ENCODE results near the gene PTGDR2.

PTGDR2 gene

DNA sequence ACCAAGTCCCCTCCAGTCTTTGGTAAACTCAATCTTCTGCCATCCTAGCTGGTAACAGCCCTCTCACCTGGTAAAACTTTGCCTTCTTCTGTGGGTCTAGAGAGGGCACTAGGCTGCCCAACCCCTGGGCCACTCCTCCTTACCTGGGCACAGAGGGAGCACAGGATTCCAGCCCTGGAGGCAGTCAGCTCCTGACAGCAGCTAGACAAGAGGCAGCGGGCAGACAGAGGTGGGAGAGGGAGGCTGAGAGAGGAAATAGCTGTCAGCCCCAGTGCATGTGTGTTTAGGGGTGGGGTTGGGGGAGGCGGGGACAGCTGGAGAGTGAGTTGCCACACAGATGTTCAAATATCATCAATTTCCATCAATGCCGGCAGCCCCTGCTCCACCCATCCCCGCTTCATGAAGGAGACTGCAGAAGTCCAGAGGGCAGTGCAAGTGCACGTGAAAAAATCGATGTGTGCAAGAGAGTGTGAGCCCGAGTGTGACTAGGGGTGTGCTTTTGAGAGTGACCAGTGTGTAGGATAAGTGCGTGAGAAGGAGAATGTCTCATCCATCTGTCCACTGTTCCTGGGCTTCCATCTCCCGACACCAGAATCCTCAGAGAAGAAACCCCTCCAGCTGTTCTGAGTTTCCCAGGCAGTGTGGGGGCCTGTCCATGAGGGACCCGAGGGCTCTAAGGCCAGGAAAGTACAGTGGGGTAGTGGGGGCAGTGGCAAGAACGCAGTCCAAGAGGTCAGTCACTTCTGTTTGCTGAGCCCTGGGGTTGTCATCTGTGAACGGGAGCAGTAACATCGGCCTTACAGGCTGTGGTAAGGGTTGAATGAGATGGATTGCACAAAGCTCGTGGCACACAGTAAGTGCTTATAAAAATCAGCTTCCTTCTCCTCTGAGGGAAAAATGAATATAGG lies at the start of gene PTGDR2:
PTGDR2 (minus strand) TSS at position 225 of the 908 bp plus-strand sequence. CDS start 2,228 bp downstream, outside the sequence.
- no peak for DNase-seq

DNA sequence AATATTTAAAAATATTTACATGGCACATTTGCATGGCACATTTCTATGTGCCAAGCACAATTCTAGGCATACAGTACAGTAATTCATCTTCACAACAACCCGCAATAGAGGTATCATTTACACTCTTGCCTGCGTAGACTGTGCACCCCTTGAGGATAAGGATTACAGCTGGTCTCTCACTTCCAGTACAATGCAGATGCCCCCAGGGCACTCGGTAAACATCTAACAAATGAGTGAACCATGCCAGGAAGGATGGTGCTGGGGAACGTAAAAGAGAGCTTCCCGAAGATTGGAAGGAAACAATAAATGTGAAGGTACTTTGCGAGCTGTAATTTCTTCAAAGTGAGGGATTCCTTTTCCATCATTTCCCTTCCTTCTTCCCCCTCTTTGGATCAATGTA lies 49.3 kb upstream of the PTGDR2 start:
- DNase-seq: peak; percentile 10

GRCh38 chr11:60902625-60903024 lies 46.9 kb upstream of the PTGDR2 start:
- no peak for DNase-seq

- DNase-seq: no peak
Measured at GRCh38 chr11:60900673-60901404, 45.1 kb upstream of the PTGDR2 start.

- DNase-seq: no peak
Measured at GRCh38 chr11:60899977-60900376, 44.2 kb upstream of the PTGDR2 start.

DNA sequence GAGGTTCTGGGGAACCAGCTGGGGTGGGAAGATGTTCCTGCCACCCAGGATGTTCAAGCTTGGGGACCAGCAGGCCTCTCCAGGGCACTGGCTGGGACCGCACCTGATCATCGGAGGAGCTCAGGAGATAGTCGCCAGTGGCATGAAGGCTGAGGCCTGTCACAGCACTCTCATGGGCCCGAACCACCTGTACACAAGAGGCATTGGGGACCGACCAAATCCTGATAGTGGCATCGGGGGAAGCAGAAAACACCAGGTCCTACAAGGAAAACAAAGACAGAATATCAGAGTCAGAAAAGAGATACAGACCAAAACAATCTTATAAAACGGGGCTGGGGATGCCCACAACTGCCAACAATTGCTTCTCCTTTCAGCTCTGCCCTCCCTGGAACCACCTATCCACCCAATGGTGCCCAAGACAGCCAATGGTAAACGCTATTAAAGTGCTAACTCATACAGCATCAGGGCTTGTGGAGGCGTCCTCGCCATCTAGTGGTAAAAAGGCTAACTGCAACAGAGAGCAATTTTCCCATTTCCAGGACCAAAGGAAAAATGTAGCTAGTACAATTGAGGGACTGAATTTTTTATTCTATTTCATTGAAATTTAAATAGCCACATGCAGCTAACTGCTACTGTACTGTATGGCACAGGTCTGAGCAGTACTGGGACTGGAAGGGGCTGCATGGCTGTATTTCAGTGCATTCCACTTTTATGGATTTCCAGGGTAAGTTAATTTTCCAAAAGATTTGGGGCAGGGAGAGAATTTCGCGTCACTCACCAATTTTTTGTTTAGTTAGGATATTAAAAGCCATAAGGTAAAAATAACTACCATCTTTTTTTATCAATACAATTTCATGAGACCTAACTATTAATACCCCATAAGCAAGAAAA lies 43.5 kb upstream of the PTGDR2 start:
- no peak for DNase-seq

DNA sequence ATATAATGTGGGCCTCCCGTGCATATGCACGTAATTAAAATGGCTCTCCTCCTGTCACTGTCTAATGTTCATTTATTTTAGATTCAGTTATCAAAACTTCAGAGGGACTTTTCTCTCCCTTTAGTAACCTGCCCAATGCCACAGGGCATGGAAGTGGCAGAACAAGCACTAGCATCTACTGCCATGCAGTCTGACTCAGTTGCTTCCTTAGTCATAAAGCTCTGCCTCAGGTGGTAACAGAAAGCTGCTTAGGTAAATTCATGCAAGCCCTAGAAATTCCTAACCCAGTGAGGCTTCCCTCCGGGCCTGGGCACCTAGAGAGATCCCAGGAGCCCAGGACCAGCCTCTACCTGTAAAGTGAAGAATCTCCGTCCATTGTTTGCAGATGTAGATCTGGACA lies 41.7 kb upstream of the PTGDR2 start:
- DNase-seq: no peak

DNA sequence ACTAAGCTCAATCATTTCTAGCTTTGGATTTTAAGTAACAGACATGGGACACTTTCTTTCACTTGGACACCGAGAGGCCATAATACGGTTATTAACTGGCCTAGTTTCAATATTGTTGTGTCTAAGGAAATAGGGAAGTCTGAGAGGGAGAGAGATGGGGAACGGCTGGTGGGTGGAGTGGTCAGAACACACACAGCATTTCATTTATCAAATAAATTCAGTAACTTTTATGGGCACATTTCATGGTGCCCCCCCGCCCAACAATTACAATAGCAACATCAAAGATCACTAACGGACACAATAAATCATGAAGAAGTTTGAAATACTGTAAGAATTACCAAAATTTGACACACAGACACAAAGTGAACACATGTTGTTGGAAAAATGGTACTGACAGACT lies 39.9 kb upstream of the PTGDR2 start:
- DNase-seq: no peak

GRCh38 chr11:60891103-60891741 lies 35.5 kb upstream of the PTGDR2 start:
- DNase-seq: no peak

- DNase-seq: no peak
Measured at GRCh38 chr11:60890696-60891095, 34.9 kb upstream of the PTGDR2 start.

DNA sequence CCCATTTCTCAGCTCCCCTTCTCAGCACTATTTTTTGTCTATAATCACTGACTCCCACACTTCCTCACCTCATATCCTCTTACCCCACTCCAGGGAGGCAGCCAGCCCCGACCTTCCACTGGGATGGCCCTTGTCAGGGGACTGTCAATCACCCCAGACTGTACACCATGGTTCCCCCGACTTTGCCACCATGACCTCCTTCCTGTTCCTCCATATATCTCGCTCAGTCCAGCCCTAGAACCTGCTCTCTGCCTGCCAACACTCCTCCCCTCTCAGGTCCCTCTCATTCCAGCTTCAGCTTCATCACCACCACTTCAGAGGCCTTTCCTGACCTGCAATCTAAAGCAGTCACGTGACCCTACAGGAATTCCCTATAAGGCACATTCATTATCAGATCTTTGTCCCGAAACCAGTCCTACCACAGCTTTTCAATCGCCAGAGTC lies 34.1 kb upstream of the PTGDR2 start:
- no peak for DNase-seq

DNA sequence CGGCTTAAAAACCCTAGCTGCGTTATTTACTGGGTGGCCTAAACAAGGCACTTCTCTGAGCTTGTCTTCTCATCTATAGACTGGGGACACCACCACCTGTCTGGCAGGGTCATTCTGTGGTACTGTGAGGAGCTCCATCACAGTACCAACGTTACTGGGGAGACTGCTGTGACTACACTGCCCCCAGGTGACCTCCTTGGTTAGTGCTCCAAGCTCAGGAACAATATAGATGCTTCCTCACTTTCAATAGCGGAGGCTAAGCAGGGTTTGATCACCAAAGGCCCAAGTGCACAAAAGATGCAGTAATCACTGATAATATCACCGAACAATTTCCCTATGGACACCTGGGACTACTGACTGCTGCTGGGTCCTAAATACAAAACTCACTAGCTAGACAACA lies 31.8 kb upstream of the PTGDR2 start:
- peak; percentile 37 for DNase-seq

DNA sequence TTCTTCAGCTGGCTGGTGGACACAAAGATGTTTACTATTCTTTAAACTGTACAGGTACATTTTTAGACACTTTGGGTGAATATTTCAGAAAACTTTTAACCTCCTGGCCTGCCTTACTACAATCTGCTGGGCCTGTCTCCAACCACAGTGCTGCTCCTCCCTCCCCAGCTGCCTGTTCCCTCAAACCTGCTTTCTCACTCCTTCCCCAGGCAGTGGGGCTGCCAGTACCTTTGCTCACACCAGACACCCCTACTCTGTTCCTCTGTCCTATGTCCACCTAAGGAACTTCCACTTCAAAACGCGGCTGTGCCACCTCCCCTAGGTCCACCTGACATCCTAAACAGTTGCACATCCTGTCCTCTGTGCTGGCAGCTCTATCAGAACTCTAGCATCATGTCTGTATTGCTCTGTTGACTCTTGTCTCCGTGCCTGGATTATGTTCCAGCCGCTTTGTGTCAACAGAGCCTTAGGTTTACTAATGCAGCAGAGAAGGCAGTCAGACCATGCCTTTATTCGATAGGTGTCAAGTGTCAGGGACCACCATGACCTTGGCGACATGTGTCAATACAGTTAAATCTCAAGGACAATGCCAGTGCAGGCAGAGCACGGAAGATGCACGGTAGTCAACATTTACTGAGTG lies 25.0 kb upstream of the PTGDR2 start:
- DNase-seq: no peak

- DNase-seq: no peak
Measured at GRCh38 chr11:60879971-60880588, 24.3 kb upstream of the PTGDR2 start.

DNA sequence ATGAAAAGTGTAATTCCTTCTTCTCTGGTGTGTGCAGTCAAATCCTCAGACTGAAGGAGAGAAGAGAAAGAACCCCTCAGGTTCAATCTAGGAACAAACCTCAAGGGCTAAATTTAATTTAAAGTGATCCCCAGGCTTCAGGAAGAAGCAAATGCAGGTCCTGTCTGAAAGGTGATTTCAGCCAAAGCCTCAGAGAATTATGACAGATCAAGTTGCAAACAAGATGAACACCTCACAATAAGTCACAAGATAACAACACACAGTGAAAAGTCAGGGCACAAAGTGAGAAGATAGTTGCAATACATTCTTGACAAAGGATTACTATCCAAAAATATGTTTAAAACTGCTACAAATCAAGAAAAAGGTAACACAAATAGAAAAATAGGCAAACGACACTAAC lies 23.4 kb upstream of the PTGDR2 start:
- no peak for DNase-seq

DNA sequence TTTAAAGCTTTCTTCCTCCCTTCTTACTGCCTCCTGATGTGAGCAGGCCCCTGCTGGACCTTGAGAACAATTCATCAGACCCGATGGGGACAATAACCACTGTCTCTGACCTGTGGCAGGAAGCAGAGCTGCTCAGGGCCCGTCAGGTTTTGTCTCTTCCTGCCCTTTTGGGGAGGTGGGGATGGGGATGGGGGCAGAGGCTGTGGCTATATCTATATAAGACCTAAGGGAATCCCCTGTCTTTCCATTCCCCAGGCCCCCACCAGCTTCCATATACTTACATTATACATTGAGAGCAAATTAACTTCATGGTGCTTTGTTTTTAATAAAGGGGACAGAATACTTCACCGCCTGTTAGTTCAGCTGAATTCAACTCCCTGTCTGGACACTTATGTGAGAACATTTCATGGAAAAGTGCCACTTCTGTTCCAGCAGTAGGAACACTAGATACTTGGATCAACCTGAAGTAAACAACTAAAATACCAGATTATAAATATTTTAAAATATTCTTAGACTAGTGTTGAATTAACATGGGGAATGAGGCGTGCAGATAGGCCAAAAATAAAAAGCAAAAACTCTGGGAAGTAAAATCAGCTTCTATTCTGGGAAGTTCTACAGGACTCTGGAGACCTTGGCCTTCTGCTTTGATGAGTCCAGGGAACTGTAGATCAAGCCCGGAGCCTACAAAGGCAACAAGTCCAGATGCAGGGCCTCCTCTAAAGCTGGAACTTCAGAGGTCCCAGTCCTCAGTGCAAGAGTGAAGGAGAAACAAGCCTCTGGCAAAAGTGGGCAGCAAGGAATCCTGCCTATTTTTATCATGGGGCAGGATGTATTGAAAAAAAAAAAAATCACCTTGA lies 22.7 kb upstream of the PTGDR2 start:
- no peak for DNase-seq

- DNase-seq: no peak
Measured at GRCh38 chr11:60876168-60876485, 20.4 kb upstream of the PTGDR2 start.

- DNase-seq: no peak
Measured at GRCh38 chr11:60875366-60876167, 19.8 kb upstream of the PTGDR2 start.

- no peak for DNase-seq
Measured at GRCh38 chr11:60874421-60875365, 18.9 kb upstream of the PTGDR2 start.

Measured in NCI-H526 treated with DMSO at 0.1 percent for 48 hours (cell line).